GM18519 (cell line): ENCODE measurements around the gene PRR27.

ENCODE experiments used
- ATAC-seq: cut with Tn5 transposase; IDR thresholded peaks from one replicate; pipeline ENCODE4 v1.9.1; 2021; ENCODE audit warnings: mild to moderate bottlenecking, moderate library complexity; ENCODE audit not compliant: unreplicated experiment, low FRiP score

PRR27 gene

DNA sequence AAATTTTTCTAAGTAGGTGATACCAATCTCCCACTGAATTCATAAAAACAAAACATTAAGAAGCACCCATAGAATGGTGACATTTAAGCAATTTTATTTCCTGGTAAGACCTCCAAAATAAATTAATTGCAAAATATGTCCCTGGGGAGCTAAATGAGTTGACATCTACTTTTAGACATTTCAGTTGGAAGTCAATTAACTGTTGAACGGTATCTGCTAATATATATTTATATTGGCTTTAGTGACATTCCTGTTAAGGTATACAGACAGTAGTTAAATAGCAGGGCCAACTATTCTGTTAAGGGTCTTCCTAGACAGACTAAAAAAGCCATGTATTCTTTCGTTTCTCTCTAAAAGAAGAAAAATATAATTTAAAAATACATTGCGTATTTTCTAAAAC, at the start of gene PRR27:
PRR27 (plus strand) TSS at position 301 of the 400 bp plus-strand sequence. CDS start 139 bp downstream, outside the sequence.
- ATAC-seq = no peak

- no peak for ATAC-seq
These were observed 43.1 kb upstream of the PRR27 start for GRCh38 chr4:70110917-70111316.

DNA sequence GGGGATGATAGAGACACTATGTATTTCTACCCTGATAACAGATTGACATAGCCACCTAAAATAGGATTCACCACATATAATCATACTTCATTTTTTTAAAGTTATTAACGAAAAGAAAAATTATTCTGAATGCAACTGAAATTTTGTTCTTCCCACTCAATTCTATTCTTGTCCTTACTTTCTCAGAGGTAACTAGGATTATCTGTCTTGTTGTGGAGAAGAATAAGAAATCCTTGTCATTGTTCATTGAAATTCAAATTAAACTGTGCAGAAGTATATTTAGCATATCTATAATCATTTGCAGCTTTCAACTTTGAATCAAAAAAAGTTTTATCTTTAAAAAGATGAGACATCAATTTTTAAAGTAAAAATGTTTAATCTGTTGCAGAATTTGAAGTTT, 40.4 kb upstream of the PRR27 start:
- ATAC-seq = no peak

GRCh38 chr4:70114096-70114495, 39.9 kb upstream of the PRR27 start:
- no peak for ATAC-seq

- ATAC-seq = no peak
These were observed 33.7 kb upstream of the PRR27 start for GRCh38 chr4:70120323-70120722.

GRCh38 chr4:70133473-70133872, 20.6 kb upstream of the PRR27 start:
- no peak for ATAC-seq

- no peak for ATAC-seq
These were observed 15.3 kb upstream of the PRR27 start for GRCh38 chr4:70138751-70139150.

DNA sequence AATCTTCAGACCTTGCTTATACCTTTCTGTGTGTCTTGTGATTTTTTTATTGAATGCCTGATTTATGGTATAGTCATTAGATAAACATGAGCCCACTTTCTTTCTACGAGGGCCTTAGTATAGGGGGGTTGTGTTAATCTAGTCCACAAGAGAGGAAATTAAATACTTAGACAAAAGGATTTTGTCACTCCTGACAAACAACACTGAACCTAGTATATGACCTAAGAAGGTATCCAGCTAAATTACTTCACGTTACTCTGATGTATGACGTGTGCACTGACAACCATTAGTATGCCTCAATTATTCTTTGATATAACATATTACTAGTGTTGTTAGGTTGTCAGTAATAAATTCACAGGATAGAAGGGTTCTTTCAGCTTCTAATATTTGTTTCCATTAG, 2.8 kb upstream of the PRR27 start:
- no peak for ATAC-seq

DNA sequence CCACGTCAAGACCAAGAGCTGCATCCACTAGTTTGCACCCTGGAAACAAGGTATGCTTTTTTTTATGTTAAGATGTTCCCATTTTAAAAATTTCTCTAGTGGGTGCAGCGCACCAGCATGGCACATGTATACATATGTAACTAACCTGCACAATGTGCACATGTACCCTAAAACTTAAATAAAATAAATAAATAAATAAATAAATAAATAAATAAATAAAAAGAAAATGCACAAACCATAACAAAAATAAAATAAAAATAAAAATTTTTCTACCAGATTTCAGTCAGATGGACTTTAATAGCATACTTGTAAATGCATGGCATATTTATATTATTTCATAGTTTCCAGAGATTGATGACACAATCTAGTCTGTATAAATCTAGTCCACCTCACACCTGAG, 1.9 kb upstream of the PRR27 start:
- ATAC-seq = no peak

- ATAC-seq = no peak
These were observed 4.5 kb downstream of the PRR27 start for GRCh38 chr4:70158576-70158975.

- no peak for ATAC-seq
These were observed 23.1 kb downstream of the PRR27 start for GRCh38 chr4:70177090-70177489.

DNA sequence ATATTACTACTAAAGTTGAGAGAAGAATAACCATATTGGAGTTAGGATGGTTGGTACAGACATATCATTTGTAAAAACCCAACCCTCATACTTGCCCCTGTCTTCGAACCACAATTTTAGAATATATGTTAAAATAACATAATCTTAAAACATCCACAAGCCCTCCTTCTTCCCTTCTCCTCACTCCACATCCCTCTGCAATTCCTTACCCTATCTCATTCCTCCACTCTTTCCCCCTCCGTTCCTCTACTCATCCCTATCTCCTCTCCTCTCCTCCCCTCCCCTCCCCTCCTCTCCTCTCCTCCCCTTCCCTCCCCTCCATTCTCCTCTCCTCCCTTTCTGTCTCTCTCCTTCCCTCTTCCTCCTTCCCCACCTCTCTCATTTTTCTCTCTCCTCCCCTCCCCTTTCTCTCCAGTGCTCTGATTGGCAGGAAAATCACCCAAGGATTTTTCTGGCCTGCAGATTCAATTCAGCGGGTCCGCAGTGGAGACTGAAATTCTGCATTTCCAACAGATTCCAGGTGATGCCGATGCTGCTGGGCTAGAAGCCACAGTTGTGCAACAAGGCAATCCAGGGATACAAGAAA, 24.1 kb downstream of the PRR27 start:
- ATAC-seq = no peak

DNA sequence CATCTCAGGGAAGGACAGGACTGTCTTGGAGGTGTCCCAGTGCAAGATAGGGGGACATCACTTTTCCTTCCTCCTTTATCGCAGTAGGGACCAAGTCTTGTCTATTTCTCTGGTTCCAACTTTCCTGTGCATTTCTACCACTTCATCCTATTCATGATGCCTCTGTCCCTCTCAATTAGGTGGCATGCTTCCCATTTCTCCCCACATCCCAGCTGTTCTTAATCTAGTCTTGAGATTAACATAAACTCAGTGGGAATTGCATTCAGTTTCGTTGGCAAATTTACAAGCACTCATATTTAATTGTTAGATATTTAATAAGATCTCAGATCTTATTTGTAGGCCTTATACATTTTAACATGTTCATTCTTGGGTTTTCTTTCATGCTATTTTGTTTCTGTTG, 25.8 kb downstream of the PRR27 start:
- ATAC-seq = no peak

GRCh38 chr4:70181864-70182263, 27.8 kb downstream of the PRR27 start:
- ATAC-seq = no peak

- no peak for ATAC-seq
These were observed 28.6 kb downstream of the PRR27 start for GRCh38 chr4:70182517-70183167.

DNA sequence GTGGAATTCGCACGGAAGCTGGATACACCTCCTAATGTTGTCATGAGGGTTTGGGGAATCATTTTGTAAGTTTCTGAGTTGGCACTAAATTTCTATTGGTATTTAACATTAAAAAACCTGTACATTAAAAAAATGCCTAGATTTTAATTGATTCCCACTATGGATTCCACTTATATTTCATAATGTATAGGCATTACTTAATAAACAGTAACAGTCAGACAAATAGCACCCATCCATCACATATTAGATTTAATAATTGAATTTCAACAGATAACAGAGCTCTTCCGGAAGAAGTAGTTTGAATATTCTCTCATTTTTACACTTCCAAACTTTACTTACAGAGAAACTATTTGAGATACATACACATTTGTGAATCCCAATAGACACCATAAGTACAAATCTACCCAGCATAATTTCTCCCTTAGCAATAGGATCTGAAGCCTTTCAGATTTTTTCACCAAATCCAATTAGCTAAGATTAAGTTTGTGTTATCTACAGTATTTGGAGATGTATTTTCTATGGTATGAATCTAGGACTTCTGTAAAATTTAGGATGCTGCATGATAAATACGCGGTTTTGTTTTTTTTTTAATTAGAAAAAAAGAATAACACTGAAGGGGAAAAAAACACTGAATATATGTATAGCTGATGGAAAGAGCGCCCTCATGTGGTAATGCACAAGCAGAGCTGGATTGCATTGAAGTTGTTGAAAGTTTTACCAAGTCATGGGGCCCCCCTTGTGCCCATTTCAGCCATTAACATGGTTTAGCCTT, 29.3 kb downstream of the PRR27 start:
- peak; percentile 83 for ATAC-seq

DNA sequence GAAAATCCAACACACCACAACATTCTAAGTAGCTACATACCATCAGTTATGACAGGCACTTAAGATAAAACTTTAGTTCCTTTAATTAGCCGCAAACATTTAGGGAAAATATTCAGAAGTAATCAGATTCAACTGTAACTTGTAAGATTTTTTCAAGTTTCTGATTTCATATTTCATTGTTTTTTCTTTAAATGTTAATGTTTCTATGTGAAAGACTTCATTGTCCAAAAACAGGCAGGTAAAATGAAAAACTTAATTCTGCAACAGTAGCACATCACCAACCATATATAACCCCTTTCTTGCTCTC, 29.9 kb downstream of the PRR27 start:
- ATAC-seq = no peak

DNA sequence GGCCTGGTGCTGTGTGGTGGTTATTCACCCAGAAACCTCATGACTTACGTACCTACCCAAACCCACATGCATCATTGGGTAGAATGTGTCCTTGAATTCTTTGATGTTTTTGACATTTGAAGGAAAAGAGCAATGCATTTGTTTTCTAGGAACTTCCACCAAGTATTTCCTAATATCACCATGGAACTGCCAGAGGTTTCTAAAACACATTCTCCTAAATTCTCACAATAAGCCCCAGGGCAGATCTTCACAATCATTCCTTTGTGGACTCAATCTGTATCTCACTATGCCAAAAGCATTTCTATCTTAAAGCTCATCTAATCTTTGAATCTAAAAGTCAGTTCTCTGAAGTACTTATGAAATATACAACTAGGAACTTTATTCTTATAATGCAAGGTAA, 33.2 kb downstream of the PRR27 start:
- no peak for ATAC-seq

GRCh38 chr4:70190579-70190978, 36.5 kb downstream of the PRR27 start:
- ATAC-seq = no peak

DNA sequence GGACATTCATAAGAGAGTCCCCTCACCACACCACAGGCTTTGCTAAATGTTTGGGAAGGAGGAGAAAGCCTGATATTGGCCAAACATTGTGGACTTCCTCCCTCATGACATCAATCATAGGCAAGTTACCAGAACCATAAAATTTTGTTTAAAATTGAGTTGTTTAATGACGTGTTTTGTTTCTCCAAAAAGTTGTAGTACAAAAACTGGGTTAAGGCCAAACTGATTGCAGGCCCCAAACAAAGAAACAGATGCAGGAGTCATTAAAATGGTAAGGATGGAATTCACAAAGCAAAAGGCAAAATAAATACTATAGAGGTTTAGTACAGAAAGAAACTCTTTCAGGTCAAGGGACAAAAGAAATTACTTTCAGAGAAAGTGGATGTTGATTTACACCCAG, 37.6 kb downstream of the PRR27 start:
- no peak for ATAC-seq

- ATAC-seq = no peak
These were observed 38.9 kb downstream of the PRR27 start for GRCh38 chr4:70192895-70193294.

GRCh38 chr4:70195425-70195824, 41.4 kb downstream of the PRR27 start, which contains the start of gene ODAM:
TSS of gene ODAM (plus strand) at chr4:70195725. CDS start at chr4:70196544, 819 bp downstream.
- no peak for ATAC-seq
